ENCODE measurements around the gene TM9SF1.

Gene TM9SF1

GRCh38 chr14:24149302-24149969 is 45.8 kb downstream of the TM9SF1 start:
- ATAC-seq, result no peak

GRCh38 chr14:24147761-24148428 is 47.3 kb downstream of the TM9SF1 start:
- no peak for ATAC-seq

GRCh38 chr14:24146978-24147760 is 48.1 kb downstream of the TM9SF1 start, which contains the start of gene RNF31:
Gene RNF31 (plus strand): TSS chr14:24147498. CDS start chr14:24147699, 201 bp downstream.
- peak; percentile 87 to 88 for ATAC-seq

GRCh38 chr14:24146453-24146977 is 48.7 kb downstream of the TM9SF1 start, which contains the start of gene PSME2:
Gene PSME2 (minus strand): TSS chr14:24146610. CDS start chr14:24146581, 29 bp downstream.
- peak; percentile 67 to 70 for ATAC-seq

GRCh38 chr14:24145690-24146452 is 49.4 kb downstream of the TM9SF1 start:
- ATAC-seq, result no peak

GRCh38 chr14:24145219-24145618 is 50.0 kb downstream of the TM9SF1 start:
- no peak for ATAC-seq

GRCh38 chr14:24144451-24144850 is 50.8 kb downstream of the TM9SF1 start:
- ATAC-seq, result no peak

- no peak for ATAC-seq
Measured at GRCh38 chr14:24143511-24143910, 51.7 kb downstream of the TM9SF1 start.

GRCh38 chr14:24141097-24141880 is 54.0 kb downstream of the TM9SF1 start, which contains the start of gene EMC9:
Gene EMC9 (minus strand): TSS chr14:24141591. CDS start chr14:24141304, 287 bp downstream.
- ATAC-seq, result peak; percentile 90 to 91

GRCh38 chr14:24139272-24139934 is 55.8 kb downstream of the TM9SF1 start:
- ATAC-seq, result no peak

Measured in activated CD4-positive, CD25-positive, alpha-beta regulatory T cell treated with anti-CD3 and anti-CD28 coated beads, Interleukin-2, amount 50 U/mL, for 24 hours (primary cell).